HCT116 (cell line): ENCODE data around the gene NSUN7.

Experiments used
- CTCF ChIP-seq, 3 experiments: fragments of 200-600 bp in 1 of 3; sonication (generic) in 1 of 3; IDR thresholded peaks in 2 of 3; conservative IDR thresholded peaks in 1 of 3; 2 replicates each; pipeline ENCODE4 v1.5.1; 2012 to 2017; ENCODE audit warnings: low read depth in 2 of 3, low read length in 2 of 3, antibody characterized with exemption in 1 of 3, borderline replicate concordance in 1 of 3, control low read depth in 1 of 3, mild to moderate bottlenecking in 1 of 3, mixed read lengths in 1 of 3, mixed run types in 1 of 3, moderate library complexity in 1 of 3; ENCODE audit not compliant: insufficient read depth in 1 of 3
- EGR1 ChIP-seq: IDR thresholded peaks from 2 replicates; pipeline ENCODE4 v1.6.1; 2012; ENCODE audit warnings: low read depth
- EZH2phosphoT487 ChIP-seq: fragments of 200-600 bp; IDR thresholded peaks from 2 replicates; pipeline ENCODE4 v1.6.1; 2018; ENCODE audit warnings: antibody characterized with exemption, borderline replicate concordance
- JUND ChIP-seq: IDR thresholded peaks from 2 replicates; pipeline ENCODE4 v1.6.1; 2012
- POLR2A ChIP-seq: IDR thresholded peaks from 2 replicates; pipeline ENCODE4 v1.7.0; 2011; ENCODE audit warnings: borderline replicate concordance; ENCODE audit not compliant: insufficient read depth, insufficient read length; ENCODE audit errors: extremely low read depth
- POLR2AphosphoS5 ChIP-seq: IDR thresholded peaks from 2 replicates; pipeline ENCODE4 v1.6.1; 2011; ENCODE audit warnings: mild to moderate bottlenecking, low read depth, low read length, moderate library complexity
- RAD21 ChIP-seq: IDR thresholded peaks from 2 replicates; pipeline ENCODE4 v1.6.1; 2012; ENCODE audit warnings: low read depth, mild to moderate bottlenecking
- SP1 ChIP-seq: IDR thresholded peaks from 2 replicates; pipeline ENCODE4 v1.6.1; 2012; ENCODE audit warnings: low read depth
- SRF ChIP-seq: IDR thresholded peaks from 2 replicates; pipeline ENCODE4 v1.6.1; 2012; ENCODE audit warnings: low read depth
- ZBTB33 ChIP-seq: IDR thresholded peaks from 2 replicates; pipeline ENCODE4 v1.6.1; 2011; ENCODE audit warnings: mild to moderate bottlenecking, low read length, moderate library complexity; ENCODE audit not compliant: insufficient replicate concordance; ENCODE audit errors: extremely low read depth

DNA sequence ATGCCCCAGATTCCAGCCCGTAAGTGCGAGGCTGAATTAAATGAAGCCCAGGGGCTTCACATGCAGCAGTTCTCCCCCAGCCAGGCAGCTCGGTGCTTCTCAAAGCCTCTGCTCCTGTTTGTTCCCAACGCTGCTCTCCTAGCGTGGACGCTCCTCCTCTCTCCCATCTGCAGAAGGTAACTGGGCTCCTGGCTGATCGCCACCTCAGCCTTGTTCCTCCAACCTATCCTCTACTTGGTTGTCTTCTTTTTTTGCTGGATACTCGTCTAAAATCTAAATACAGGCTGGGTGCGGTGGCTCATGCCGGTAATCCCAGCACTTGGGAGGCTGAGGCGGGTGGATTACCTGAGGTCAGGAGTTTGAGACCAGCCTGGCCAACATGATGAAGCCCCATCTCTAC is 70.3 kb downstream of the NSUN7 start:
- no peak for TF ChIP-seq CTCF (IDR thresholded peaks at IDR 0.05 in 2 of 3, conservative IDR thresholded peaks at IDR 0.05 in 1 of 3; ENCODE audit: borderline replicate concordance in 1 of 3, insufficient read depth in 1 of 3, low read depth in 2 of 3, low read length in 2 of 3)
- TF ChIP-seq ZBTB33: no peak
- no peak for TF ChIP-seq EZH2phosphoT487
- TF ChIP-seq JUND: no peak
- TF ChIP-seq SRF: no peak
- no peak for TF ChIP-seq SP1
- TF ChIP-seq RAD21: no peak
- no peak for TF ChIP-seq POLR2AphosphoS5
- TF ChIP-seq POLR2A: no peak
- TF ChIP-seq EGR1: no peak
